ENCODE data around the gene ZDHHC16.
"Not testable (repeated sequence)": the region's sequence is repeated elsewhere in the genome, so short reads cannot be mapped to it uniquely, and the experiment has no call there.

ZDHHC16 gene

DNA sequence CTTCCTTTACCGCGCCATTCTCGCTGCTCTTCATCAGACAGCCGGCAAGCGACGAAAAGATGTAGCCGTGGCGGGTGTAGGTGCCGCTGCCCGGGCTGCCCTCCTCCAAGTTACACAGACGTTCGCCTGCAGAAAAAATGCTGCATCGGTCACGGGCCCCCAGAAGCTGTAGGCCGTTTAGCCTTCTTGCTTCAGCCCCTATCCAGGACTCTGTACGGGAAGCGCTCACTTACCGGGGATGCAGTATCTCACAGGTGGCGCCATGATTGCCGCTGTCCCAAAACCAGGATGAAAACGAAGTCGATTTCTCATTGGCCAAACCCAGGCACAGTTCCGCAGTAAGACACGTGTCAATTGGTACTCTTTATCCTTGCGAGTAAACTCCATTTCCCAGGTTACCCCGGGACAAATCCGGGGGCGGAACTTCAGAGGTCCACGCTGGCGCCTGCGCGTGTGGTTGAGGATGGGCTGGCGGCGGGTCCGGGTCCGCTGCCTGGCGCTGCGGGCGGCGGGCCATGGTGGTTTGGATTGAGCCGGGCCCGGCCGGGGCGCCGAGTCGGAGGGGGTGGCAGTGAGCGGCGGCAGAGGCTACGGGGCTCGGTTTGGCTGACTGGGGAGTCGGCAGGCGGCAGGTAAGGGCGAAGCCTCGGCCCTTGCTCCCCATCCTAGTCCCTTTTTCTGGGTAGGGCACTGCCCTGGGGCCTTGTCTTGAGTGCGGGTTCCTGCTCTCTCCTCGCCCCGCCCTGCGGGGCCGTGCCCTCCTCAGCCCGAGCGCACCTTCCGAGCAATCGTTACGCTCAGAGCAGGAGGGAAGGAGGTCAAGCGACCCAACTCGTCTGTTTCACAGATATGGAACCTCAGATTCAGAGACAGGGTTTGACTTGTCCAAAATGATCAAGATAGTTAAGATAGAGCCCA, at the start of gene ZDHHC16, which contains the start of gene EXOSC1:
TSS of gene ZDHHC16 (plus strand) at position 454 of the 918 bp plus-strand sequence. CDS start 5,501 bp downstream, outside the sequence.
TSS of gene EXOSC1 (minus strand) at position 285 of the 918 bp plus-strand sequence. CDS start at position 264, 21 bp downstream.
- DNase-seq: peak; percentile 93

DNA sequence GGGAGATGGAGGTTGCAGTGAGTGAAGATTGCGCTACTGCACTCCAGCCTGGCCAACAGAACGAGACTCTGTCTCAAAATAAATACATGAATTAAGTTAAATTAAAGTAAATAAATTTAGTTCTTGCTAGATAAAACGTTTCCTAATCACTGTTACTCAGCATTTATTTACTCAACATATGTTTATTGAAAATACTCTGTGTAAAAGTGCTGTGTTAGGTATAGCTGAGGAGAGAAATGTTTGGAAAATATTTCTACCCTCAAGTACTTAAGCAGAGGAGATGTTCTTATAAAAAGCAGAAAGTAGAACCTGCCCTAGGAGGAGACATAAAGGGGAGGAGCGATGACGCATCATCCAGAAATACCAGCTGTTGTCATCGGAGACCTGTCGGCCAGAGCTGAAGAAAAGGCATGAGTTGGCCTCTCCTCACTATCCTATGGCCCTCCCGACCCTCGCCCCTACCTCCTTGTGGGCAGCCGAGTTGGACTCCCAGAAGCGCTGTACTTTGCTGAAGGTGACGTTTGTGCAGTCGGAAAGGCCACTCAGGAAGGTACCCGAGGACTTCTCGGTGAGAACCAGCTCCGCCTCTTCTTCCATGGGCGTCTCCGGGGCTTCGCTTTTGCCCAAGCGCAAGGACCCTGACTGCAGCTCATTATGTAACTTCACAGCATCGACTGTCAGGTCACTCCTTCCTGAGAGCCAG, 46.0 kb upstream of the ZDHHC16 start:
- DNase-seq: peak in 1 of 2 donors; percentile 35

DNA sequence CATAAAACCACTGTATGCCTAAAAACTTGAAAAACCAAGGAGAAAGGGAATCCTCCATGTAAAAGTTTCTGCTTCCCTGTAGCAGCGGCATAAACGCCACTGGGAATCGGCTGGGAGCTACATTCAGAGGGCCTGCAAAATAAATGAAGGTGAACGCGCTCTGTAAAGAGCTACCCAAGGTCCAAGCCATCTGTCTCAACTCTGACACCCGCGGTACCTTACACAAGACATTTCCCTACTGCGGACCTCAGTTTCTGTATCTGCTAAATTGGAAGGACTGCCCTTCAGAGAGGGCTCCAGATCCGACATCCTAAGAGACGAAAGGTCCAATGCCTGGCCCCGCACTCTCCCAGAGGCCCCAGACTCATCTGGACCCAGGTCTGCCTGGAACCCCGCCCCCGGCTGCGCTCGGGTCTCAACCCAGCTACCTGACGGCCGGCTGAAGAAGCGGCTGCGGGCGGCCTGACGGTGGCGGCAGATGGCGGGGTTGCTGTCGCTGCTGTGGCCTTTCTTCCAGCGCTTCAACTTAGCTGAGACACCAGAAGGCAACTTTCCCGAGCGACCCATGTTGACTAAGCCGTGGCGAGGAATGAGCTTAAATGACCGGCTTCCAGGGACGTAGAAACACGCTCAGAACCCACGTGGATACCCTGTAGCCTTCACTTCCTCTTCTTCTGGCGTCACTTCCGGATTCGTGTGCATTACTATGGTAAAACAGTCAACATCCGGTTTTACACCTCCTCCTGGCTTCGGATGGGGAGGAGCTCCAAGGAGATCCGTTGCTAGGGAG, 45.1 kb upstream of the ZDHHC16 start, which contains the start of gene RRP12:
TSS of gene RRP12 (minus strand) at position 676 of the 790 bp plus-strand sequence. CDS start at position 567, 109 bp downstream.
- DNase-seq: peak; percentile 72 to 82

DNA sequence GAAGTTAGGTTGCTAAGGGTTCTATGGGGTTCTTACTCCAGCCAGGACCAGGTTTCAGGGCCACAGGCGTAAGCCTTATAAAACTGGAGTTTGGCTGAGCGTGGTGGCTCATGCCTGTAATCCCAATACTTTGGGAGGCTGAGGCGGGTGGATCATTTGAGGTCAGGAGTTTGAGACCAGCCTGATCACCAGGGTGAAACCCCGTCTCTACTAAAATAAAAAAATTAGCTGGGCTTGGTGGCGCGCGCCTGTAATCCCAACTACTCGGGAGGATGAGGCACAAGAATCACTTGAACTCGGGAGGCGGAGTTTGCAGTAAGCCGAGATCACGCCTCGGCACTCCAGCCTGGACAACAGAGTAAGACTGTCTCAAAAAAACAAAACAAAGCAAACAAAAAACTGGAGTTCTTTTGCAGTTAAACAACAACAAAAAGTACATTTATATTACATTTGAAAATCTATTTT, 44.5 kb upstream of the ZDHHC16 start:
- no peak for DNase-seq

DNA sequence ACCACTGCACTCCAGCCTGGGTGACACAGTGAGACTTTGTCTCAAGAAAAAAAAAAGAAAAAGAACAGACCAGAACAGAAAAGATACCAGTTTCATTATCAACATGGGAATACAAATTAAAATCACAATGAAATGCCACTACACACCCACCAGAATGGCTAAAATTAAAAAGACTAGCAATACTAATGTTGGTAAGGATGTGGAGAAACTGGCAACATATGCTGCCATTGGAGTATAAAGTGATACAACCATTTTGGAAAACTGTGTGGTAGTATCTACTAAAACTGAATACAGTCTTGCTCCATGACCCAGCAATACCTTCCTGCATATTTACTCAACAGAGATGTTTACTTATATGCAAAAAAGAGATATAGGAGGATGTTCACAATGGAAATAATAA, 41.9 kb upstream of the ZDHHC16 start:
- no peak for DNase-seq

DNA sequence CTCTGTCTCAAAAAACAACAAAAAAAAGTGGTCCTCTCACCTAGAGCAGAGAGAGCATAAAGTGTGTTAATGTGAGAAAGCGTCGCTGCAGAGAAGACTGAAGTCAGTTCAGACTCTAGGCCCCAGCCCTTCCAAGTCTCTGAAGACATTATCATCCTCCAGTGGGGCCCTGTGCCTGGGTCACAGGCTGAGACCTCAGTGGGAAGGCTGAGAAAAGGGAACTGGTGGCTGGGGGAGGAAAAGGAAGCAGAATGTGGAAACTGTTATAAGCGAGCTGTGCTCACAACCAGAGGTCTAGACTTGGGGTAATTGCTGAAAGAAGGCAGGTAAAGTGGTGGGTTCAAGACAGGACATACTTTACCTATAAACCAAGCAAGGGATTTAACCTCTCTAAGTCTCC, 39.9 kb upstream of the ZDHHC16 start:
- DNase-seq: no peak

DNA sequence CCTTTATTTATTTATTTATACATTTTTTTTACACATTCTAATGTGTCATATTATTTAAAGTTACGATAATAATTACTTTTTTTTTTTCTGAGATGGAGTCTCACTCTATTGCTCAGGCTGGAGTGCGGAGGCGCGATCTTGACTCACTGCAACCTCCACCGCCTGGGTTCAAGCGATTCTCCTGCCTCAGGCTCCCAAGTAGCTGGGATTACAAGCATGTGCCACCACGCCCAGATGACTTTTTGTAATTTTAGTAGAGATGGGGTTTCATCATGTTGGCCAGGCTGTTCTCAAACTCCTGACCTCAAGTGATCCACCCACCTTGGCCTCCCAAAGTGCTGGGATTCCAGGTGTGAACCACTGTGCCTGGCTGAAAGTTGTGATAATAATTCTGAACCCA, 39.5 kb upstream of the ZDHHC16 start:
- not testable (repeated sequence) for DNase-seq

DNA sequence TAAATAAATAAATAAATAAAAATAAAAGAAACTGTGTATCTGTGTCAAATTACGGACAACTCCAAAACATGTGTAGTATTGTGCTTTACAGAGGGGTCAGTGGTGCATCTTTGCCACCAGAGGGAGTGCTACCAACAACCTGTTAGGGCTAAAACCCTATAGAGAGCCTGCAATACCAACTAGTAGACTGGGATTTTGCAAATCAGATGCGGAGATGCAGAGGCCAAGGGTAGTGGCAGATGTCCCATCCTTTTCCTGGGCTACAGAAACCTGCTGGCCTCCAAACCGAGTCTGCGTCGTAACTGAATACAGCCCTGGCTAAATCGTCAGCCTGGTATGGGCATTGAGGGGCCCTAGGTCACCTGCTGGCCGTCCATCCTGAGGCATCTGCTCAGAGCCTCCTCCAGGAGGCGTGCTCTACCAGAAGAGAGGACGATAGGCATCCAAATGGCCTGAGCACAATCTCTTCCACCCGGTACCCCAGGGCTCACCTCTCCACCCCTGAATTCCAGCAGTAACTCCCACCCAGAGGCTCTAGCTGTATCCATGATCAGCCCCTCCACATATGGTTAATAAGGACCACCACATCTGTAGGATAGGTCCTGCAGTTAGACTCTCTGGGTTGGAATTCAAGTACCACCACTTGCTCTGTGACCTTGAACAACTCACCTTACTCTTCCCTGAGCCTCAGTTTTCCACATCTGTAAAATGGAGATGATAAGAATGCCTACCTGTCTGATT, 38.6 kb upstream of the ZDHHC16 start:
- DNase-seq: peak; percentile 63 to 66

DNA sequence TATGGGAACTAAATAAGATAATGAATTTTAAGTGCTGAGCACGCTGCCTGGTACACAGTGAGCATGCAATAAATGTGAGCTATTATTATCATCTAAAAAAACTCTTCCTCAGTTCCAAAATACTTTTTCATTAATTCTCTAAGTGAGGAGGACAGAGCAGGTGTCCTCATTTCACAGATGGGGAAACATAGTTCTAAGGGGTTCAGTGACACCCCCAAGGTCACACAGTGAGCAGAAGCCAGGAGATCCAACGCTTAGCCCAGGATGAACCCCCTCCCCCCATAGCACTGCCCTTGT, 38.1 kb upstream of the ZDHHC16 start:
- DNase-seq: no peak

DNA sequence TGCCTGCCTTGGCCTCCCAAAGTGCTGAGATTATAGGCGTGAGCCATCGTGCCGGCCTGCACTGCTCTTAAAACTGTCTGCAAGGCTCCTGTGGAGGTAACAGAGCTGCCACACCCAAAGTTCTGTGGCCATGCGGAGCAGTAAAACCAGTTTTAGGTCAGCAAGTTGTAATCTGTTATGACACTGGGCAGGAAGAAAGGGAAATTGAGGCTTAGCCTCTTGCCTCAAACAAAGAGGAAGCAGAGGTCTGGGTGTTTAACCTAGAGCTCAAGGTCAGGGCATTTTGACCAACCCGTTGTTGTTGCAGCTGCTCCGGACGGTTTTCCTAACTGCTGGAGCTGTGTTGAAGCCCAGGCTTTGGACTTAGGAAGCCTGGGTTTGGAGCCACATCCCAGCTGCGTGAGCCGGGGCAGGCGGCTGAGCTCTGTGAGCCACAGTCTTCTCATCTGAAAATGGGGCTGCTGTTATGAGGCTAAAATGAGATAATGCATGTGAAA, 37.4 kb upstream of the ZDHHC16 start:
- DNase-seq: no peak

DNA sequence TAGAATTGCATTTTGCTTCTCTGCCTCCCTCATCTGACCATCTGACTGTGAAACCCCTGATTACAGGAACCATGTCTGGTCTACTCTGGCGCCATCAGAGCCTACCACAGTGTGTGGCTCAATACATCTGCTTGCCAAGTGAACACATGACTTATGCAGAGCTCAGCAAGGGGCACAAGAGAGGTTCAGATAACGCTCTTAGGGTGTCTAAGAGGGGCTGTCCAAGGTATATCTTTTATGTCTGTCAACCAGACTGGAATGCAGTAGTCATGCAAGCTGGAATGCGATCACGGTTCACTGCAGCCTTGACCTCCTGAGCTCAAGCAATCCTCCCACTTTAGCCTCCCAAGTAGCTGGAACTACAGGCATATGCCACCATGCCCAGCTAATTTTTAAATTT, 34.6 kb upstream of the ZDHHC16 start:
- no peak for DNase-seq

DNA sequence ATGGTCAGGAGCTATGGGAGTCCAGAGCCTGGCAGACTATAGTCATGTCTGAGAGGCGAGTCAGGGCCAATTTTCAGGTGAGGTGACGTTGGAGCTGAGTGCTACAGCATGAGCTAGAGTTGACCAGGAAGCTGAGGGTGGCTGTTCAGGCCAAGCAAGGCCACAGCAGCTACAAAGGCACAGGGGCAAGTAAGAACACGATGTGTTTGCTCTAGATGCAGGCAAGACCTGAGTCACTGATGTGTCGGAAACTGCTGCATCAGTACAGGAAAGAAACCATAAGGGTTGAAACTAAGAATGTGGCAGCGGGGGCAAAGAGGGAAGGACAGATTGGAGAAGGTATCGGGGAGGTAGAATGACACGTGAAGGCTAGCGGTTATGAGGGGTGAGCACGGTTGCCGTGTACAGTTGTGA, 33.1 kb upstream of the ZDHHC16 start:
- DNase-seq: peak; percentile 69 to 76

DNA sequence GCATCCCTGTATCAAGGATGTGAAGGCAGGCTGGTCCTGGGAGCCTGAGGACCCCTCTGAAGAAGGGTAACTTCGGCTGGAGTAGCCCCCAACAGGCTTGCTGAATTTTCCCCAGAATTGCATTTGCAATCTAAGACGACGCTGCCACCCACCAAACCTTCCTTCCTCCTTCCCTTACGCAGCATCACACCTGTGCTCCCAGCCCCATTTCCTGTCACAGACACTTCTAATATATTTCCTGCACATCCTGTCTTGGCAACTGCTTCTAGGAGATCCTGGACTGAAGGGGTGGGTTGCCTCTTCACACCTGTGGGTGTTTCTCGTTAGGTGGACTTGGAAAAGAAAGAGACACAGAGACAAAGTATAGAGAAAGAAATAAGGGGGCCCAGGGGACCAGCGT, 29.4 kb upstream of the ZDHHC16 start:
- DNase-seq: no peak

DNA sequence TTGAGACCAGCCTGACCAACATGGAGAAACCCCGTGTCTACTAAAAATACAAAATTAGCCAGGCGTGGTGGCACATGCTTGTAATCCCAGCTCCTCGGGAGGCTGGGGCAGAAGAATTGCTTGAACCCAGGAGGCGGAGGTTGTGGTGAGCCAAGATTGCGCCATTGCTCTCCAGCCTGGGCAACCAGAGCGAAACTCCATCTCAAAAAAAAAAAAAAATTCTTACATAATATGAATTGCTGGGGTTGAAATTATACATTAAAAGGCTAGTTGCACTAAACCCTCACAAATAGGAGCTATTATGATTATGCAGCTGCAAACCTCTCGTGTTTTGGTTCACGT, 22.2 kb upstream of the ZDHHC16 start:
- DNase-seq: not testable (repeated sequence)

DNA sequence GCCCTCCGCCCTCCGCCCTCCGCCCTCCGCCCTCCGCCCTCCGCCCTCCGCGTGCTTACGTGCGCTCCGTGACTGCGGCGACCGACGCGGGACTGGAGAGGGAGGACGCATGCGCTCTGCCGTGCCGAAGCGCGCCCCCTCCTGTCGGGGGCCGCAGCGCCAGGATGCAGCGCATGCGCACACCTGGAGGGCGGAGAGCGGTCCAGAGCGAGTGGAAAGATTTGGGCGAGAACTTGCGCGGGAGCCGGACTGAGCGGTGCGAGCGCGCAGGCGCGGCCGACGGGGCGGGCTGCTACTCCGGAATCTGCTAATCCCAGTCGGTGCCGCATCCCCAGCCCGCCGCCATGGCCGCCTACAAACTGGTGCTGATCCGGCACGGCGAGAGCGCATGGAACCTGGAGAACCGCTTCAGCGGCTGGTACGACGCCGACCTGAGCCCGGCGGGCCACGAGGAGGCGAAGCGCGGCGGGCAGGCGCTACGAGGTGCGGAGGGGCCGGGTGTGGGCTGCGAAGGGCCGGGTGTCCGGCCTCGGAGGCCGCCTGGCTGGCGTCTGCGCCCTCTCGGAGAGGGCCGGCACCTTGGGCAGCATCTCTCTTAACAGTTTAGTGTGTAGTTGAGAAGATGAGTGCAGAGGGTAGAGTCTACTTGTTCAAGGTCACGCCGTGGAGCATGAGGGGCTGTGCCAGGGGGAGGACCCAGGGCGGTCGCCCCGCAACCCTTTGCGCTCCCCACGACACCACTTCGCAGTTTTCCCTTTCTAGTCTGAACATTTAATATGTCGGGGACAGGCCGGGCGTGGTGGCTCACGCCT, 19.8 kb upstream of the ZDHHC16 start, which contains the start of gene PGAM1:
TSS of gene PGAM1 (plus strand) at position 228 of the 812 bp plus-strand sequence. CDS start at position 345, 117 bp downstream.
- DNase-seq: peak; percentile 94

DNA sequence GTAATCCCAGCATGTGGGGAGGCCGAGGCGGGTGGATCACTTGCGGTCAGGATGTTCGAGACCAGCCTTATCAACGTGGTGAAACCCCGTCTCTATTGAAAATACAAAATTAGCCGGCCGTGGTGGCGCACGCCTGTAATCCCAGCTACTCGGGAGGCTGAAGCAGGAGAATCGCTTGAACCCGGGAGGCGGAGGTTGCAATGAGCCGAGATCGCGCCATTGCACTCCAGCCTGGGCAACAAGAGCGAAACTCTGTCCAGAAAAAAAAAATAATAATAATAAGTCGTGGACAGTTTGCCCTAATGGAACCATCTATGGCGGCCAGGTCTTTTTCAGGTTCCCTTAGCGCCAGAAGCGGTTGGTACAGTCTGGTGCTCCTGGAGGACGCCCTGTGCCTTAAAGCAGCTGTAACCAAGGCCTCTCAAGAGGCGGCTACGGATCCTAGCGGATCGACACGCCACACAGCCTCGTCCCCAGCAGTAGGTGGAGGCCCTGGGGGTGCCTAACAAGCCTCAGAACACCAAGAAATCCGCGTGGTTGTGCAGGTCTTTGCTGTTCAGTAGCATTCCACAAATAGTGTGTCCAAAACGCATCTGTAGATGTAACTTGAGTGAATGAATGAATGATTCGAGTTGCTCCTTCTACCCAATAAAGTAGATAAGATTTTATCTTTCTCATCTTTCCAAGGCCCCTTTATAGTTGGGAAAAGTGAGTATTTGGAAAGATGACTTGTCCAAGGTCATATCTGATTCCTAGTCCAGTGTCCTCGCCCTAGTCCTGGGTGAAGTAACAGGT, 19.0 kb upstream of the ZDHHC16 start:
- DNase-seq: no peak

DNA sequence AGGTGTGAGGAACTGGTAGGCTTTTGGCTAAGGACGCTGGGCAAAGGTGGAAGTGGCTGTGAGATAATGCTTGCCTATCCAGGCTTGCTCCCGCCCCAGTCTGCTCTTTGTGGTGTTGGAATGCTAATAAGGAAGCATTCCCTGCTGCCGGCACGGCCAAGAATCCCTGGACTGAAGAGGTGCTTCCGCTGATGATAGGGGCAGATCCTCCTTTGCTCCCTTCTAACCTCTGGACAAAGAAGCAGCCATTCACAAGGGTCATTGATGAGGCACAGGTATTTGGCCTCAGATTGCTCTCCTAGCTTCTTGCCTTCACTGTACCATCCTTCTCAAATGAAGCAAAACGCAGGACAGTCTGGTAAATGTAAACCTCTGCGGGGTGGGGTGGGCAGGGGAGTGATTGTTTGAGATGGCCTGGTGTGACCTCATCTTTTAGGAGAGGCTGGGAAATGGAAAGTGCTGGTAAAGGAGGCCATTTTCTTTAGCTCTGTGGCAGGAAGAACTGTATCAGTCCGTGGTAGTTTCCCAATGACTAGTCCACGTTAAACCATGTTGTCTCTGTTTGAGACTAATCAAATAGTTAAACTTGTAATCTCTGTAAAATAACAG, 18.3 kb upstream of the ZDHHC16 start:
- peak in 1 of 2 donors; percentile 49 for DNase-seq

DNA sequence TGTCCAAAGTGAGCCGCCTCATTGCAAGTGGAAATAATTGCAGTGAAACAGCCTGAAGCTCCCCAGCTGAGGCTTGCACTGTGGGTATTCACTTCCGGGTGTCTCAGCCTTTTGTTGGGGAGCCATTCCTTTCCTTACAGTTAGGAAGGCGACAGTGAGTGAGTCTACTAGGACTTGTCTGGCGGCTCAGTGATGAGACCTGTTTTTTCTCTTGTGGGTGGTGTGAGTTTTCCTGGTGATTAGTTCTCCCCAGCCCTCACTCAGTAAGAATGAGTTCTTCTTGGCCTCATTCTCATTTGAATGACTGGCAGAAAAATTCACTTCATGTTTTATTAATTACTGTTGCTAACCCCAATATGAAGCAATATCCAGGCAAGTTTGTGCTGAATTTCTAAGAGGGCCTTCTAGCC, 17.4 kb upstream of the ZDHHC16 start:
- DNase-seq: peak in 1 of 2 donors; percentile 46

DNA sequence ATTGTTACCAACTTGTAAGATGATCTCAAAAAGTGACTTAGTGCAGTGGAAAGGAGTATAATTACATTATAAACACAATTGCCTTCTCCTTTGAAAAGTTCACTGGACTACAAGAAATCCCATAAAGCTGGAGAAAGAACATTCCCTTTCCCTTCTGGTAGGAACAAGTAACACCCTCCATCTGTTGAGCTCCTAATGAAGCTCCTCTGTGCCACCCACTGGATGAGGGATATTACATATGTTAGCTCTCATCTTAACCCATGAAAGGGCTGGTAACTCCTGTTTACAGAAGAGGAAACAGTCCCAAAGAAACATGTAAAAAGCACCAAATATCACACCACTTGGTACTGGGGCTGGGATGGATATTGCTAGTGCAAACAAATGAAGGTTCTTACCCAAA, 11.9 kb upstream of the ZDHHC16 start:
- DNase-seq: no peak

DNA sequence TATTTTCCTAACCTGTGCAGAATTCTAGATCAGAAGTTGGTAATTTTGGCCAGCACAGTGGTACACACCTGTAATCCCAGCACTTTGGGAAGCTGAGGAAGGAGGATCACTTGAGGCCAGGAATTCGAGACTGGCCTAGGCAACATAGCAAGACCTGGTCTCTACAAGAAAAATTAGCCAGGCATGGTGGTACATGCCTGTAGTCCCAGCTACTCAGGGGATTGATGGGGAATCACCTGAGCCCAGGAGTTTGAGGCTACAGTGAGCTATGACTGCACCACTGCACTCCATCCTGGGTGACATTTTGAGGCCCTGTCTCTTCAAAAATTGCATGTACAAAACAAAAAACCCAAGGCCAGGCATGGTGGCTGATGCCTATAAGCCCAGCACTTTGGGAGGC, 11.4 kb upstream of the ZDHHC16 start:
- no peak for DNase-seq
